GM21737 (cell line): Measurements from ENCODE around the gene SCUBE3.

ENCODE experiments used
- ATAC-seq: cut with Tn5 transposase; IDR thresholded peaks from one replicate; pipeline ENCODE4 v1.9.1; 2021; ENCODE audit warnings: mild to moderate bottlenecking, moderate library complexity; ENCODE audit not compliant: unreplicated experiment

SCUBE3 gene

DNA sequence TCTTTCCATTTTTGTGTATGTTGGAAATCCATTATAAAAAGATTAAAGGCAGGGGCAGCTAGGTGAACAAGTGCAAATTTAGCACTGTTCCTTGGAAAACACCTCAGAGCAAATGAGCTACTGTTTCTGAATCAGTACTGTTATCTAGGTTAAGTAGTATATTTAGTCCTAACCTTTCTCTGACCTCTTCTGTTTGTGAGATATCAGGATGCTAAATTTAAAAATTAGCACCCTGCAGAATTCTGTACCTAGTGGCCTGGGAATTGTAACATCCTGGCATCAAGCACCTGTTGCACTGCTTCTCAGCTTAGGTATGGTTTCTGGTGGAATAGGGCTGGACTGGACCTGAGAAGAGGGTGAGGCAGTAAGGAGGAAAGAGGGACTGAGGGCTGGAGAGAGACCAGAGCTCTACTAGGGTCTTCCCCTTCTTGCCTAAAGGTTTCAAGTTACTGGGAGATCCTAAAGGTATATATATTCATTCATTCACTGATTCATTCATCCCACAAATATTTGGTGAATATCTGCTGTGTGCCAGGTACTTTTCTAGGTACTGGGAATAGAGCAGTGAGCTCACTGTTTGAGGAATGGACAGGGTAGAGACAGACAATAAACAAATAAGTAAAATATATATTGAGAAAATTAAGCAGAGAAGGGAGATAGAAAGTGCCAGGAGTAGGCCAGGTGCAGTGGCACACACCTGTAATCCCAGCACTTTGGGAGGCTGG, 51.0 kb downstream of the SCUBE3 start:
- ATAC-seq, result no peak

DNA sequence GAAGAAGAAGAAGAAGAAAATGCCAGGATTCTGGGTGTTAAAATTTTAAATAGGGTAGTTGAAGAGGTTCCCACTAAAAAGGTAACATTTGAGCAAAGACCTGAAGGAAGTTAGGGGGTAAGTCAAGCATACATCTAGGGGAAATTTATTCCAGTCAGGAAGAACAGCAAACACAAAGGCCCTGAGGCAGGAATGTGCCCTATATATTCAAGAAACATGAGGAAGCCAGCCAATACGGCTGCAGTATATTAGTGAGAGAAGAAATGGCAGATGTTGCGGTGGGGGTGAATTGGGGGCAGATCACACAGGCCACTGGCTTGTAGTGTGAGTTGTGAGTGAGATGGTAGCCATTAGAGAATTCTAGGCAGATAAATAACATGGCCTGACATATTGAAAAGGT, 51.8 kb downstream of the SCUBE3 start:
- ATAC-seq, result no peak

- no peak for ATAC-seq
These were observed 53.7 kb downstream of the SCUBE3 start for GRCh38 chr6:35267446-35267845.

- ATAC-seq, result no peak
These were observed 54.1 kb downstream of the SCUBE3 start for GRCh38 chr6:35267897-35268296.

GRCh38 chr6:35272005-35272404, 58.2 kb downstream of the SCUBE3 start:
- ATAC-seq, result no peak

DNA sequence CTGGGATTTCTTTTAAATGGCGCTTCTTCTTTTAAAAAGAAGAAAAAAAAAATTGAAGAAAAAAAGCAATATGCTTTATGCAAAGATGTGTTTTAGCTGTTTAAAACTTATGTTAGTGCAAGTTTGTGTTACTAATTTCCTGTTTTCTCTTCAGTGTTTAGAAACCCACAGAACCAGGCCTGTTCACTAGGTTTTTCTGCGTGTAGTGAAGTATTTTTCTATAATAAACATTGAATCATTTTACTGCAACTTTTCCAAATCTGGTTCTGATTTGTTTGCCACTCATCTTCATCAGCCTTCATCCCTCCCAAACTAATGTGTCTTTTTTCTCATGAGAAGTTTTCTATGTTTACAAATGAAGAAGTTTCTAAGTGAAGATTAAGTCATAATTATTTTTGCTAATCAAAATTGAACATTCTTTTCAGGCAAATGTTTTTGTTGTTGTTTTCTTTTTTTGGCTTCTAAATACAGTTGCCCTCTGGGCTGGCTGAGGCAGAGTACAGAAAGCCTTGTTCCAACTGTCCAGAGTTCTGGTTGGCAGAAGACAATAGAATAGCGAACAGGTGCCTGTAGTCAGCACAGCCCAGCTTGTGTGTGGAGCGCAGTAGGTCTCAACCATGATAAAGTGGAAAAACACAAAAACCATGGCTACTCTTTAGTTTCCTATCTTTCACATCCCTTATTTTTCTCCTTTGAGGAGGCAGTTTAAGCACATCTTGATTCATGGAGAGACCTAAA, 60.2 kb downstream of the SCUBE3 start:
- ATAC-seq, result no peak

GRCh38 chr6:35275744-35276260, 62.0 kb downstream of the SCUBE3 start:
- no peak for ATAC-seq

DNA sequence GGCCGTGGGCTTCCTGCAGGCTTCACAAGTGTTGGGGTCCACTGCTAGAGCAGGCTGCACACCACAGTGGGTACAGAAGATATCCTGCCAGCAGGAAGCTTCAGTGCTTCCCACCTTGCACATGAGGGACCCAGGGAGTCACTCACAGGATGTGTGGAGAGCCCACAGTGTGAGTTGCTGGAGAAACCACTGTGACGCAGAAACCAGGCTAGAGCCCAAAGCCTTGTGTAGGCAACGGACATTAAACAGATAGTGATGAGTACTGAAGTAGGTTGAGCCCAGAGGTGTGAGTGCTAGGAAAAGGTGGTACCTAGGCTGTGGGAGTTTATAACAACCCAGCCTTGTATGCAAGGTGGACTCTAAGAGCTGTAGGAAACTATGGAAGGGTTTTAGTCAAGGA, 65.0 kb downstream of the SCUBE3 start:
- no peak for ATAC-seq

GRCh38 chr6:35280903-35281302, 67.1 kb downstream of the SCUBE3 start:
- no peak for ATAC-seq

DNA sequence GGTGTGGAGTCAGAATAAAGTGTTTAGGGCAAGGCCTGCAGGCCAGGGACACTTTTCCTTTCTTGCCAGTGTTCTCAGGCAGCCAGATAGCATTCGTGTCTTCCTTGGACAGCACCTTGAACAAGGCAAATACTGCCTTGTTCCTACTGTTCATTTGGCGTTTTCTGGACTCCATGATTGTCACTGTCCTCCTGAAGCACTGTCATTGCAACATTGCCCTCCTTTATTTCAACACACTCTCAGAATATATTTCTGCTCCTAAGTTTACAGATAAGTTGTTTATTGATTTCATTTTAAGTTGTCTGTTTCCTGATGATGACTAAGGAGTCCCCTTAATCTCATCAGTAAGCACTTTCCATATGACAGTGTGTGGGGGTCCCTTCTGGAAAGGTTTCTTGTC, 68.7 kb downstream of the SCUBE3 start:
- ATAC-seq, result no peak

- no peak for ATAC-seq
These were observed 69.6 kb downstream of the SCUBE3 start for GRCh38 chr6:35283361-35283760.

DNA sequence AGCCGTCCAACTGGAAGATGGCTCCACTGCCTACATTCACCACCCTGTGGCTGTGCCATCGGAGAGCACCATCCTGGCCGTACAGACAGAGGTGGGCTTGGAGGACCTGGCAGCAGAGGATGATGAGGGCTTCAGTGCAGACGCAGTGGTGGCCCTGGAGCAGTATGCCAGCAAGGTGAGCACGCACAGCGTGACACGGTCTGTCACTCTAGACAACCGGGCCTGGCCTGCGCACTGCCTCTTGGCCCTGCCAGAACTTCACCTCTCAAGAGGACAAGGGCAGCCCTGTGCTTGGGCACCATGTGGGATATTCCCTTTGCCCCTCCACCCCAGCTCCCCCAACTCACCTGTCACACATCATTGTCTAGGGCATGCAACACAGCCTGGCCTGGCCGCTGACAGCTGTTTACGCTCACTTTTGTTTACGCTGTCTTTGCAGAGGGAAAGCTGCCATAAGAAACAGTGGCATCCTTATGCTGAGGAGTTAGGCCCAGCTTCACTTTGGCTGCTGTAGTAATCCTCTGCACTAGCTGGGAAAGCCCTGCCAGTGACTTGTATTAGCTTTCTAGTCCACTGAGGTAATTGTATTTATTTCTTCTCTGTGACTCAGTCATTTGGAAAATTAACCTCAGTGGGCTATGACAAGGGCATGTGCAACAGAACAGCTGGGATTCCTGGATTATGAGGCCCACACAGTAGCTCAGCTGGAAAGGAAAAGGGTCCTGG, 74.1 kb downstream of the SCUBE3 start:
- no peak for ATAC-seq

DNA sequence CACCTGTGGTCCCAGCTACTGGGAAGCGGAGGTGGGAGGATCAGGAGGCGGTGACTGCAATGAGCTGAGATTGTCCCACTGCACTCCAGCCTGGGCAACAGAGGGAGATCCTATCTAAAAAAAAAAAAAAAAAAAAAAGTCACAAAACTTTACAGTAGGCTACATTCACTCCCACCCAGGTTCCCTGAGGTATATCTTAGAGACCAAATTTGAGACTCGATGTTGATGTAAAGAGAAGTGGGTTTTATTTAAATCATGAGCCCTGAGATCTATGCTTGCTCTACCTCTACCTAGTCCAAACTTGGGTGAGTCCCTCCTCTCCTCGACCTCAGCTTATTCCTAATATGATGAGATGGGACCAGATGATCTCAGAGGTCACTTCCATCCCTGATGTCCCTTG, 75.1 kb downstream of the SCUBE3 start:
- no peak for ATAC-seq

DNA sequence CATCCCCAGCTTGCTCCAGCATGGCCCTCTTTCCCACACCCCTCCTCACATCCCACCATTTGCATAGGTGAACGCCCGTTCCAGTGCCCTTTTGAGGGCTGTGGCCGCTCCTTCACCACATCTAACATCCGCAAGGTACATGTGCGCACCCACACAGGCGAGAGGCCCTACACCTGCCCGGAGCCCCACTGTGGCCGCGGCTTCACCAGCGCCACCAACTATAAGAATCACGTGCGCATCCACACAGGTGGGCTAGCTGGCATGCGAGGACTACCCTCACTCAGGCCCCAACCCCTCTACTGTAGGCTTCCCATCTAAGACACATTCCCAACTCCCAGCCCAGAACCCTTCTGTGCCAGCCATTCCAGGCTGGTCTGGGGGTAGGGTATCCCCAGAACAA, 77.7 kb downstream of the SCUBE3 start:
- no peak for ATAC-seq

DNA sequence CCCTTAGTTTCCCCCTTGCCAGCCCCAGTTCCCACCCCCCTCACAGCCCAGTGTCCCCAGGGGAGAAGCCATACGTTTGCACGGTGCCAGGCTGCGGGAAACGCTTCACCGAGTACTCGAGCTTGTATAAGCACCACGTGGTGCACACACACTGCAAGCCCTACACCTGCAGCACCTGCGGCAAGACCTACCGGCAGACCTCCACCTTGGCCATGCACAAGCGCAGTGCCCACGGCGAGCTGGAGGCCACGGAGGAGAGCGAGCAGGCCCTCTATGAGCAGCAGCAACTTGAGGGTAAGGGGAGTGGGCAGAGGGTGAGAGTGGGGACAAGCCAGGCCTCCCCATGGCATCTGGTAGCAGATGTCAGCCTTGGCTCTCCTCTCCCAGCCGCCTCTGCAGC, 78.7 kb downstream of the SCUBE3 start:
- ATAC-seq, result no peak

GRCh38 chr6:35293681-35294080, 79.9 kb downstream of the SCUBE3 start:
- no peak for ATAC-seq

- ATAC-seq, result no peak
These were observed 80.7 kb downstream of the SCUBE3 start for GRCh38 chr6:35294308-35294945.

- no peak for ATAC-seq
These were observed 81.3 kb downstream of the SCUBE3 start for GRCh38 chr6:35295036-35295435.

- ATAC-seq, result no peak
These were observed 82.0 kb downstream of the SCUBE3 start for GRCh38 chr6:35295521-35296315.

GRCh38 chr6:35296931-35297600, 83.3 kb downstream of the SCUBE3 start:
- ATAC-seq, result no peak
